IPS DF 6.9 (cell line): ENCODE data around the gene KCNQ1.

Experiments used
- DNase-seq: peaks from one replicate; pipeline ENCODE4 v3.0.0-alpha.2; 2013; ENCODE audit warnings: low read depth, low spot score
- H3K27ac ChIP-seq: one replicate; pipeline ENCODE4 v1.5.1; 2013; ENCODE audit warnings: low read length, control low read depth
- H3K27me3 ChIP-seq: 2 replicates; pipeline ENCODE4 v1.6.1; 2013; ENCODE audit warnings: mild to moderate bottlenecking, low read length; ENCODE audit not compliant: control insufficient read depth, insufficient read depth
- H3K36me3 ChIP-seq: 2 replicates; pipeline ENCODE4 v1.6.1; 2013; ENCODE audit warnings: low read length; ENCODE audit not compliant: control insufficient read depth, insufficient read depth
- H3K4me1 ChIP-seq: 2 replicates; pipeline ENCODE4 v1.6.1; 2013; ENCODE audit warnings: low read length; ENCODE audit not compliant: control insufficient read depth, insufficient read depth
- H3K4me3 ChIP-seq: 2 replicates; pipeline ENCODE4 v1.5.1; 2013; ENCODE audit warnings: mild to moderate bottlenecking, low read length
- H3K9me3 ChIP-seq: 2 replicates; pipeline ENCODE4 v1.6.1; 2013; ENCODE audit warnings: low read length, inconsistent platforms; ENCODE audit not compliant: control insufficient read depth, insufficient read depth
- WGBS: extraction: QIAGEN DNeasy Blood & Tissue Kit; methylation state at CpG from one replicate; pipeline ENCODE4 v1.1.7; 2013; ENCODE audit warnings: mixed read lengths, missing lambda C conversion rate; ENCODE audit not compliant: insufficient read length, insufficient coverage; 5-methylcytosine and 5-hydroxymethylcytosine counted together

The KCNQ1 gene

DNA sequence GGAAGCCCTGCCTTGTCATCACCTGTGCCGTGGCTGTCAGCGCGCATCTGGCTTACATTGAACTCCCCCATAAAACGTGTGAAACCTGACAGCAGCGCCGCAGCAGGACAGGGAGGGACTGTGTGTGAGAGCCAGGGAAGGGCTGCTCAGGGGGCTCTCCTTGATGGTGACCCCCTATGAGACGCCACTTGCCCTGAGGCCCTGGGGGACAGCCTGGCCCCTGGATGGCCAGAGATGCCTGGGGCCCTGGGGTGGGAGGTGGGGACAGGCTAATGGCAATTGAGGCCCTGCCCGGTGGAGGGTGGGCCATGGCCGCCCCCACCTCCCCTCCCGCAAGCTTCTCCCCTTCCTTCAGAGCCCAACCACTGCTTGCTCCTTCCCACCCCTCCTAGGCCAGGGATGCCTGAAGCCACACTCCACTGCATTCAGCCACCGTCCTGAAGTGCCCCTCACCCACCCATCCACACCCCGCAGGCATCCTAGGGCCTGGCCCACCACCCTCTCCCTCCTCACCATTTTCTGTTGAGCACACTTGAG, 290.3 kb downstream of the KCNQ1 start:
- WGBS, result no CpG with 5 or more reads among the region's 12 CpGs
- Histone ChIP-seq H3K27ac (no peak overlapping the region), H3K4me1 (no peaks in the 10 kb centered on the region; the same call in 1 of the 2 replicates), H3K4me3 (no peak overlapping the region), H3K36me3 (no peaks in the 10 kb centered on the region), H3K27me3 (peaks cover under 1% of the 10 kb centered on the region; the same call in 1 of the 2 replicates), H3K9me3 (no peaks in the 10 kb centered on the region)
- DNase-seq, result no peak

DNA sequence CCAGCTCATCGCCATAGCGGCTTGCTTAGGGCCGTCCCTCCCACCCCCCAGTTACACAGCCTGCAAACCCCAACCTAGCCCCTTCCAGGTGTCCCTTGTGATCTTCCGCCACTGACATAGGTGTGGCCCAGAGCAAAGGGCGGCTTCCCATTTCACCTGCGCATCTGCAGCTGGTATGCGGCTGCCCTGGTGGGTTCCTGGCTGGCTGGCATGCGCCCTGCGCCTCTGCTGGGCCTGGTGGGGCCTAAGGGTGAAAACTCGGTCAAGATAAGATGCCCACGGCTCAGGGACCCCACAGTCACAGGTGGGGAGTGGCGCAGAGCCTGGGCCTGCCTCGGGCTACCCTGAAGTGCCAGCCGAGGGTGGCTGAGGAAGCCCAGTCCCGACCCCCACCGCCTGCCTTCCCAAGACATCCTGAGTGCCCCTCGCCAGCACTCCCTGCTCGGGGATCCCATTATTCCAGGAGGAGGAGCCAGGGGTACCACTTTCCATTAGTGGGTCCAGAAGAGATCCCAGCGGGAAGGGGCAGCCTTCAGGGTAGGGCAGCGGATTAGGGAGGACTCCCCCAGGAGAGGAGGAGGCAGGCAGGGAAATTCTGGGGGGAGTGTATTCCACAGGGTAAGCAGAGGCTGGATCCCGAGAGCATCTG, 291.9 kb downstream of the KCNQ1 start:
- Histone ChIP-seq H3K4me1 (no peaks in the 10 kb centered on the region; the same call in 1 of the 2 replicates), H3K36me3 (no peaks in the 10 kb centered on the region), H3K9me3 (no peaks in the 10 kb centered on the region), H3K27me3 (no peaks in the 10 kb centered on the region; the same call in 1 of the 2 replicates), H3K27ac (no peak overlapping the region), H3K4me3 (no peak overlapping the region)
- DNase-seq, result no peak
- WGBS, result no CpG with 5 or more reads among the region's 21 CpGs

DNA sequence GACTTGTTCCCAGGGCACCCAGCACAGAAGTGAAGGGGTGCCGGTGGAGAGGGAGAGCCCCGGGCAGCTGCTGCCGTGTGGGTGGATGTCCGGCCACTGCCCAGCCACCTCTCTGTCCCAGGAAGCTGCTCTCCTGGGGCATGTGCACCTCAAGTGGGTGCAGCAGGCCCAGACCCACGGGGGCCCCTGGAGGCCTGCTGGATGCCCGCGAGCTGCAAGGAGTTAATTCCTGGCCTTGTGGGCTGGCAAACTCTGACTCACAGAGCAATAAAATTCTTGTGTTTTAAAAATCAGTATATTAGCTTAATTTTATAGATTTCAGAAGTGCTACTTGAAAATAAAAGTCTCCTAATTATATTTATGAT, 292.4 kb downstream of the KCNQ1 start:
- DNase-seq, result no peak
- no peaks in the 10 kb centered on the region for H3K9me3 ChIP-seq
- no peaks in the 10 kb centered on the region; the same call in 1 of the 2 replicates for H3K27me3 ChIP-seq
- no CpG with 5 or more reads among the region's 7 CpGs for WGBS
- no peaks in the 10 kb centered on the region for H3K36me3 ChIP-seq
- H3K4me3 ChIP-seq, result no peak overlapping the region
- H3K27ac ChIP-seq, result no peak overlapping the region
- H3K4me1 ChIP-seq, result no peaks in the 10 kb centered on the region; the same call in 1 of the 2 replicates

DNA sequence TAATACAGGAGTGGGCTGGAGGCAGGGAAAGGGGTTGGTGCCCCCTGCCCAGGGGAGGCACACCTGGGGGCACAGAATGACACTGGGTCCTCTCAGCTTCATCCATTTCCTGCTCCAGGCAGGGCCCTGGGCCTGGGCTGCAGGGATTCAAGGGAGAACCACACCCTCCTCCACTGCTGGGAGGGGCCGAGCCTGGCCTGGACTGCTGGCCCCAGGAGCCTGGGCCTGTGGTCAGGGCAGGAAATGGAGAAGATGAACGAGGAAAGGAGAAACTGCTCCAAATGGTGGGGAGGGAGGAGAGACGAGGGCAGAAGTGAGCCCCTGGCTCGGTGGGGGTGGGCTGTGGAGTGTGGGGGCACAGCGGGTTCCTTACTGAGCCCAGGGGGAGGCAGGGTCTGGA, 293.1 kb downstream of the KCNQ1 start:
- H3K9me3 ChIP-seq, result no peaks in the 10 kb centered on the region
- H3K36me3 ChIP-seq, result no peaks in the 10 kb centered on the region
- no peaks in the 10 kb centered on the region; the same call in 1 of the 2 replicates for H3K27me3 ChIP-seq
- no CpG with 5 or more reads among the region's 5 CpGs for WGBS
- H3K4me3 ChIP-seq, result no peak overlapping the region
- no peaks in the 10 kb centered on the region; the same call in 1 of the 2 replicates for H3K4me1 ChIP-seq
- no peak overlapping the region for H3K27ac ChIP-seq
- DNase-seq, result no peak

DNA sequence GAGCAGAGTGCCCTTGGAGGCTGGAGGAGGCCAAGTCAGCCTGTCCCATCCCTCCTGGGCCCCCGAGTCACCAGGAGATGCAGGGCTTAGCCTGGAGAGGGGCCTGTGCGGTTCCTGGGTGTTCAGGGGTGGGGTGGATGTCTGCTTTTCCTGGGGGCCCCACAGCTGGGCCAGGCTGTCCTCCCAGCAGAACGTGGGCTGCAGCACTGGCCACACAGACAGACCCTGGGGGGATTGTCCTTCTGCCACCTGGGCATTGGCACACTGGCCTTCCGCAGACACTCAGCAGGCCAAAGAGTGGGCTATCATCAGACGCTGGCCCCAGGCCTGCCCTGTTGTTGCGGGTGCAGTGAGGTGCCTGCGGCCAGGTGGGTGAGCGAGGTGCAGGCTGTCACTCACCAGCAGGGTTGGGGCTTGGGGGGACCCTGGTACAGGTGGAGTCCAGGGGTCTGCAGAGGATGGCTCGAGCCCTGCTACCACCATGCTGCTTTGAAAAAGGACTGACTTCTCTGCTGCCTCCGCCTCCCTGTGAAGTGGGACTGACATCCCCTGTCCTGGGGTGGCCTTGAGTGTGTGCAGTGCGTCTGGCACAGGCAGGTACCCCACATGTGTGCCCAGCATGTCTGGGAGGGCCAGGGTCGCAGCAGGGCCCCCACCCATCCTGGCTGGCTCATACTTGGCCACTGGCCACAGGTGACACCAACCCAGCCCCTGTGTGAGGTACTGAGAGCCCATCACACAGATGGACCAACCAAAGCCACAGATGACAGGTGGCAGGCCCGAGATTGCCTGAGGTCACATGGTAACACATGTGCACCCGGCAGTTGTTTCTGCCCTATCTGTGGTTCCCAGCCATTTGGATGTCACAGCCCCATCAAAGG, 294.0 kb downstream of the KCNQ1 start:
- Histone ChIP-seq H3K4me3 (no peak overlapping the region), H3K4me1 (no peaks in the 10 kb centered on the region; the same call in 1 of the 2 replicates), H3K27ac (no peak overlapping the region), H3K27me3 (no peaks in the 10 kb centered on the region; the same call in 1 of the 2 replicates), H3K36me3 (no peaks in the 10 kb centered on the region), H3K9me3 (no peaks in the 10 kb centered on the region)
- no CpG with 5 or more reads among the region's 14 CpGs for WGBS
- no peak for DNase-seq

DNA sequence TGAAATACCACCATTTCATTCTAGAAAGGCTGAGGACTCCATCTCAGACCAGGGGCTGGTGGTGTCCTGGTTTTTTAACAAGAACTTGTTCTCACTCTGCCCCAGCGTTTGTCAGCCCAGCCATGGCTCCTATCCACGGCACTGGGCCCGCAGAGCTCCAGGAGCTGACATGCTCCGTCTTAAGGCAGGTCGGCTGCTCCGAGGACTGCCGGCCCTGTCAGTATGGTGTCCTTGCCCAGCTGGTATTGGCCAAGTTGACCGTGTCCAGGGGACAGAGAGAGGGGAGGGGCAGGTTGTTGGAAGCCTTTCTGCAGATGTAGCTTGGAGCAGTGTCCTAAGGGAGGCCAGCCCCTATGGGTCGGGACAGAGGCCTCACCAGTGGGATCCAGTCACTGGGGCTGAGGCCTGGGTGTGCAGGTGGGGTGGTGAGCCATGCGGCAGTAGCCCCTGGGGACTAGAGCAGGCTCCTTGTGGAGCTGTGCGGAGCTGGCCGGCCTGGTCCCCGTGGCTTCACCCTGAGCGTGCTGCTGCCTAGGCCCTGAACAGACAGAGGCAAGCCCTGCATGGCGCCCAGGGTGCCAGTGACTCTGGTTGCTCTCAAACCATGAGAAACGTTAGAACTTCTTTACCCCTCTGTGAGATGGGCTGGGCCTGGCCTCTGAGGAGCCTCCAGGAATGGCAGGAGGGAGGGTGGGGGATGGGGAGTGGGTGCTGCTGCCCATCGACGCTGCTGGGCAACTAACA, 294.9 kb downstream of the KCNQ1 start:
- Histone ChIP-seq H3K27ac (no peak overlapping the region), H3K4me1 (no peaks in the 10 kb centered on the region; the same call in 1 of the 2 replicates), H3K9me3 (no peaks in the 10 kb centered on the region), H3K36me3 (no peaks in the 10 kb centered on the region), H3K27me3 (no peaks in the 10 kb centered on the region; the same call in 1 of the 2 replicates), H3K4me3 (no peak overlapping the region)
- no CpG with 5 or more reads among the region's 18 CpGs for WGBS
- no peak for DNase-seq

DNA sequence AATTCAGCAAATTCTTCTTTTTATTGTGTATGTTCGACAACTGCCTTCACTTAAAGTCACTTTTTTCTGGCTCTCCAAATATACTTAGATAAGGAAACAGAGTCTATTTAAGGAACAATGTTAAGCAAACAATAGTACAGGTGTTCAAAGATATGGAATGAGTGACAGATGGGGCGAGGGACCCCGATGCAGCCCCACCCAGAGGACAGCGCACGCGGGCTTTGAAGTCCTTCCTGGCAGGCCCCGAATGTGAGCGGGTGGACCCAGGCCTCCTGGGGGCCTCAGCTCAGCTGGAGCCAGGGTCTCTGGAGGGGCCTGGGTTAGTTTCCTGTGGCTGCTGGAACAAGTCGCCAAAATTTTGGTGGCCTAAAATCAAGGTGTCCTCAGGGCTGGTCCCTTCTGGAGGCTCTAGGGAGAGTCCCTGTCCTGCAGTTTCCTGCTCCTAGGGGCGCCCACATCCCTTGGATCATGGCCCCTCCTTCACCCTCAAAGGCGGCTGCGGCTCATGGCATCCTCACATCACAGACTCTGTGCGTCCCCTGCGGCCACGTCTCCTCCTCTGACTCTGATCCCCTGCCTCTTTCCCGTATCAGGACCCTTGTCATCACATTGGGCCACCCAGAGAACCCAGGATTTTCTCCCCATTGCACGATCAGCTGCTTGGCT, 295.6 kb downstream of the KCNQ1 start:
- no peak for DNase-seq
- no peaks in the 10 kb centered on the region for H3K36me3 ChIP-seq
- H3K27me3 ChIP-seq, result no peaks in the 10 kb centered on the region; the same call in 1 of the 2 replicates
- no CpG with 5 or more reads among the region's 17 CpGs for WGBS
- no peak overlapping the region for H3K4me3 ChIP-seq
- H3K4me1 ChIP-seq, result no peaks in the 10 kb centered on the region; the same call in 1 of the 2 replicates
- no peak overlapping the region for H3K27ac ChIP-seq
- no peaks in the 10 kb centered on the region for H3K9me3 ChIP-seq

DNA sequence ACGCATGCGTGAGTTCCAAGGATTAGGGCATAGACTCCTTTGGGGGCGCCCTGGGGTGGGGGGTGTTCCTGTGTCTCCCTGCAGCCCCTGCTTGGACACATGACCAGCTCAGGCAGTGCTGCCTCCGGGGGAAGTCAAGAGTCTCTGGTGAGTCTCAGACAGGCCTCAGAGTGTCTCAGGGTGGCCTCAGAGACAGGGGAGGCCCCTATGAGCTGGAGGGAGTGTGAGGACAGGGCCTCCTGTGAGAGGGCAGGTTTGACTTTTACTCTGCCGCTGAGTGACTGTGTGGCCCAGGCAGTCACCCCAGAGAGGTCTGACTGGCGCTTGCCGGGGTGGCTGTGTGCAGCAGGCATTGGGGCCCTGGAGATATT, 296.2 kb downstream of the KCNQ1 start:
- DNase-seq, result no peak
- H3K27ac ChIP-seq, result no peak overlapping the region
- no peaks in the 10 kb centered on the region; the same call in 1 of the 2 replicates for H3K4me1 ChIP-seq
- no CpG with 5 or more reads among the region's 7 CpGs for WGBS
- no peaks in the 10 kb centered on the region; the same call in 1 of the 2 replicates for H3K27me3 ChIP-seq
- H3K4me3 ChIP-seq, result no peak overlapping the region
- H3K9me3 ChIP-seq, result no peaks in the 10 kb centered on the region
- no peaks in the 10 kb centered on the region for H3K36me3 ChIP-seq

DNA sequence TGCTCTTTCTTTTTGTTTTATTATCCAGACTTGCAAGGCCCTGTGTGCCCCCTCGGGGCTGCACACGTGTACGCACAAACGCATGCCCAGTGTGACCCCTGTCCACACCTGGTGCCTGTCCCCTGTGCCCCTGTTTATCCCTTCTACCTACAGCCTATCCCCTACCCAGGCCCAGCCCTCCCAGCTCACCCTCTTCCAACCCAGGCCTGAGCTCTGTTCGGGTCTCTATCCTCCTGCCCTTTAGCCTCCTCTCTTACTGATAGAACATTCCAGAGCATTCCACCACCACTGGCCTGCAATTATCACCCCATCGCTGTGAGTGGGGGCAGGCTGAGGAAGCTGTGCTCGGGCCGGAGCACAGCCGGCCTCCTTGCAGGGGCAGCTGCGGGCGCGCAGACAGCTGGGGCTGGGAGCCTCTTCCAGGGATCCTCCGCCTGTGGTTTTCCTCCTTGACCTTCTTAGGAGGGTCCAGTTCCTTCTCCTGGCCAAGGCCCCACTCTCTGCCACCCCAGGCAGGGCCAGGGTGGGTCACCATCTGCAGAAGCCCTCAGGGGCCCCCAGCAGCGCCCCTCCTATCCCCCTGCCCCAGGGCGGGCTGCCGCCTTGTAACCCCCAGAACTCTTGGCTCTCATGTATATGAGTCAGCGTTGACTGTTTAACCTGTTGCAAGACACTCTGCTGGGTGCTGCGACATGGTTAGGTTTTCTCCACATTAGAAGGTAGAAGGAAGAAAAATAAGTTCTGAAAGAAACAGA, 296.7 kb downstream of the KCNQ1 start:
- no CpG with 5 or more reads among the region's 18 CpGs for WGBS
- Histone ChIP-seq H3K4me1 (no peaks in the 10 kb centered on the region; the same call in 1 of the 2 replicates), H3K9me3 (no peaks in the 10 kb centered on the region), H3K27ac (no peak overlapping the region), H3K27me3 (no peaks in the 10 kb centered on the region; the same call in 1 of the 2 replicates), H3K4me3 (no peak overlapping the region), H3K36me3 (no peaks in the 10 kb centered on the region)
- no peak for DNase-seq
